Kidney epithelial cell (primary cell): ENCODE data around the gene GAK. TPM values are rescaled to one million over a fixed set of nuclear protein-coding genes. Genes with fewer than 3 reads are reported as not detected.
"Not testable (repeated sequence)": the region's sequence is repeated elsewhere in the genome, so short reads cannot be mapped to it uniquely, and the experiment has no call there.

Source experiments
- DNase-seq: peaks from one replicate; pipeline ENCODE4 v3.0.0-alpha.2; 2010; ENCODE audit warnings: low read depth
- H3K27me3 ChIP-seq: 2 replicates; pipeline ENCODE4 v1.6.0; 2011; ENCODE audit warnings: low read length; ENCODE audit not compliant: control insufficient read depth, insufficient read depth
- H3K36me3 ChIP-seq: 2 replicates; pipeline ENCODE4 v1.5.1; 2011; ENCODE audit warnings: low read length; ENCODE audit not compliant: control insufficient read depth, insufficient read depth
- H3K4me3 ChIP-seq: 2 replicates; pipeline ENCODE4 v1.5.1; 2011; ENCODE audit warnings: low read depth, mild to moderate bottlenecking, control low read depth, low read length
- total RNA-seq: library from RNA; depleted of rRNA; stranded (reverse); fragments of >200 nt; gene quantifications from 2 replicates; pipeline ENCODE4 v1.2.3, GENCODE V29; 2015
- TF ChIP-seq, protein P1 (sequence below): IDR thresholded peaks from 2 replicates; pipeline ENCODE4 v1.5.1; 2011; ENCODE audit warnings: mild to moderate bottlenecking, moderate library complexity, low read length, control low read depth, inconsistent platforms; ENCODE audit not compliant: insufficient read depth, poor library complexity, severe bottlenecking

GAK gene
- total RNA-seq: 105 and 131 TPM in 2 replicates

- Histone ChIP-seq H3K36me3 (no peaks in the 10 kb centered on the region), H3K27me3 (no peaks in the 10 kb centered on the region), H3K4me3 (peak within 1 kb of the TSS; percentile 98)
- DNase-seq: peak; percentile 75
- TF ChIP-seq, protein P1, sequence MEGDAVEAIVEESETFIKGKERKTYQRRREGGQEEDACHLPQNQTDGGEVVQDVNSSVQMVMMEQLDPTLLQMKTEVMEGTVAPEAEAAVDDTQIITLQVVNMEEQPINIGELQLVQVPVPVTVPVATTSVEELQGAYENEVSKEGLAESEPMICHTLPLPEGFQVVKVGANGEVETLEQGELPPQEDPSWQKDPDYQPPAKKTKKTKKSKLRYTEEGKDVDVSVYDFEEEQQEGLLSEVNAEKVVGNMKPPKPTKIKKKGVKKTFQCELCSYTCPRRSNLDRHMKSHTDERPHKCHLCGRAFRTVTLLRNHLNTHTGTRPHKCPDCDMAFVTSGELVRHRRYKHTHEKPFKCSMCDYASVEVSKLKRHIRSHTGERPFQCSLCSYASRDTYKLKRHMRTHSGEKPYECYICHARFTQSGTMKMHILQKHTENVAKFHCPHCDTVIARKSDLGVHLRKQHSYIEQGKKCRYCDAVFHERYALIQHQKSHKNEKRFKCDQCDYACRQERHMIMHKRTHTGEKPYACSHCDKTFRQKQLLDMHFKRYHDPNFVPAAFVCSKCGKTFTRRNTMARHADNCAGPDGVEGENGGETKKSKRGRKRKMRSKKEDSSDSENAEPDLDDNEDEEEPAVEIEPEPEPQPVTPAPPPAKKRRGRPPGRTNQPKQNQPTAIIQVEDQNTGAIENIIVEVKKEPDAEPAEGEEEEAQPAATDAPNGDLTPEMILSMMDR: no peak
Measured at GRCh38 chr4:931960-932712, at the start of gene GAK, which contains the start of gene TMEM175. GAK (minus strand) TSS chr4:932316; CDS start chr4:932187, 129 bp downstream. TMEM175 (plus strand) TSS chr4:932460; CDS start chr4:947740, 15,280 bp downstream.

GRCh38 chr4:978957-979701 is 47.0 kb upstream of the GAK start:
- TF ChIP-seq, protein P1: no peak
- Histone ChIP-seq H3K36me3 (no peaks in the 10 kb centered on the region), H3K27me3 (peaks cover 2% of the 10 kb centered on the region), H3K4me3 (no peak overlapping the region)
- no peak for DNase-seq

DNA sequence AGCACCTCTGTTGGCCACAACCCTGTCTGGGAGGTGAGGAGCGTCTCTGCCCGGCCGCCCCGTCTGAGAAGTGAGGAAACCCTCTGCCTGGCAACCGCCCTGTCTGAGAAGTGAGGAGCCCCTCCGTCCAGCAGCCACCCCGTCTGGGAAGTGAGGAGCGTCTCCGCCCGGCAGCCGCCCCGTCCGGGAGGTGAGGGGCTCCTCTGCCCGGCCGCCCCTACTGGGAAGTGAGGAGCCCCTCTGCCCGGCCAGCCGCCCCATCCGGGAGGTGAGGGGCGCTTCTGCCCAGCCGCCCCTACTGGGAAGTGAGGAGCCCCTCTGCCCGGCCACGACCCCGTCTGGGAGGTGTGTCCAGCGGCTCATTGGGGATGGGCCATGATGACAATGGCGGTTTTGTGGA is 43.9 kb upstream of the GAK start:
- not testable (repeated sequence) for H3K27me3 ChIP-seq, DNase-seq, H3K4me3 ChIP-seq, H3K36me3 ChIP-seq

- no peaks in the 10 kb centered on the region for H3K36me3 ChIP-seq
- no peak for DNase-seq
- TF ChIP-seq, protein P1: no peak
Measured at GRCh38 chr4:974668-975067, 42.6 kb upstream of the GAK start.

DNA sequence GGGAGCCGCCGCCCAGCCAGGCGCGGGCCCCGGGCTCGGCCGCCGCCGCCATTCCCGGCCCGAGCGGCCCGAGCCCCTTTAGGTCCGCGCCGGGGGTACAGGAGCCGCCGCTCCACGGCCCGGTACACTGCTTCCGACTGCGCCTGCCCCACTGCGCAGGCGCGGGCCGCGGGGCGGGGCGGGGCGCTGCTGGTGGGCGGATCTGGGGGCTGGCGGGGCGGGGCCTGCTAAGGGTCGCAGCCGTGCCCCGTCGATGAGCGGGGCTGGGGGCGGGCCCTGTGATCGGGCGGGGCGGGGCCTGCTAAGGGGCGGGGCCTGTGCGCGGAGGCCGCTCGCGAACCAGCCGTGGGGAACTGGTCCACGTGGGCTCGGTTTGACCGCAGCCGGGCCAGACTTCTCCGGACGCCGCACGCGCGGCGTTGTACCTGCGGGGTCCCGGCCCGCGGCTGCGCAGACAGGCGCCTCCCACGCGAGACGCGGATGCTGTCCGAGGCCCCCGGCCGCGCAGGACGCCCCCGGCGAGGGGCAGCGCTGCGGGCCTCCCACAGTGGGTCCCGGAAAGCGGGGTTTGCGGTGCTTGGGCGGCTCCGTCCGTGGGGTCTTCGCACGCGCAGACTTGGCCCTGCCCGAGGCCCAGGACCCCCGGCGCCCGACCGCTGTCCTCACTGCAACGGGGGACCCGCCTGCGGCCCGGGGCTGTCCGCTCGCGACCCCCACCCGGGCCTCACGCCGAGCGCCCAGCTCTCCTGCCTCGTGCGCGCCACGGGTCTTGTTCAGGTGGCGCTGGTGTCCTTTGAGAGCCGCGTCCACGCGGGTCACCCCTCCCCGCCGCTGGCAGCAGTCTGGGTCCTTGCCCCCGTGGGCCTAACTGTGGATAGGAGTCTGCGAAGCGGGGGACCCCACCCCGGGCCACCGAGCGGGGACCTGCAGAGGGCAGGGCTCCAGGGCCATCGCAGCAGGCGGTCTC is 41.6 kb upstream of the GAK start, which contains the start of gene DGKQ:
TSS of gene DGKQ (minus strand) at position 139 of the 967 bp plus-strand sequence. CDS start at position 52, 87 bp downstream.
- DNase-seq: no peak
- Histone ChIP-seq H3K36me3 (no peaks in the 10 kb centered on the region), H3K27me3 (peaks cover 2% of the 10 kb centered on the region), H3K4me3 (peak within 1 kb of the TSS; percentile 70)
- TF ChIP-seq, protein P1: no peak

More at GRCh38 chr4:974668-975067, 42.6 kb upstream of the GAK start:
- Histone ChIP-seq H3K27me3 (peaks cover 2% of the 10 kb centered on the region), H3K4me3 (no peak overlapping the region)
